B cell (primary cell): ENCODE data around the gene SNTG2.

ENCODE experiments used
- EZH2 ChIP-seq: IDR thresholded peaks from 2 replicates; pipeline ENCODE4 v1.6.1; 2012; ENCODE audit warnings: borderline replicate concordance, low read depth, mild to moderate bottlenecking, moderate library complexity, low read length; ENCODE audit not compliant: insufficient read depth, poor library complexity, severe bottlenecking
- TF ChIP-seq, protein P1 (sequence below): fragments of 200-600 bp; IDR thresholded peaks from one replicate; pipeline ENCODE4 v1.8.0; 2022; ENCODE audit warnings: antibody characterized with exemption, mild to moderate bottlenecking

DNA sequence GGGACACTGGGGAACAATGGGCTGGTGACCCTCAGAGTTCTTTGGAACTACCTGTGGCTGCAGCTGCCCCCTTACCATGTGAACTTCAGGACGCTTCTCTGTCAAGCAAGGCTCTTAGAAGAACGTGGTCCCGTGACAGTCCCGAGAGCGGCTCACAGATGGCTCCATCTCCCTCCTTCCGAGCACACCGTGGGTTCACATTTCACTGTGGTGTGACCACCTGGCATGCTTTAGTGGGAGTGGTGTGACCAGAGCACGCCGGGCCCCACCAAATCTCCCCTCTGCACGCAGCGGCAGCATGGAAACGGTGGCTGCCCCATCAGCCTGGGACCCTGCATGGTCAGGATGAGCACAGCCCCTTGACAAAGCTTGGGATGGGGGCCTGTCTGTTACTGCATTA lies 452.9 kb downstream of the SNTG2 start:
- TF ChIP-seq, protein P1, sequence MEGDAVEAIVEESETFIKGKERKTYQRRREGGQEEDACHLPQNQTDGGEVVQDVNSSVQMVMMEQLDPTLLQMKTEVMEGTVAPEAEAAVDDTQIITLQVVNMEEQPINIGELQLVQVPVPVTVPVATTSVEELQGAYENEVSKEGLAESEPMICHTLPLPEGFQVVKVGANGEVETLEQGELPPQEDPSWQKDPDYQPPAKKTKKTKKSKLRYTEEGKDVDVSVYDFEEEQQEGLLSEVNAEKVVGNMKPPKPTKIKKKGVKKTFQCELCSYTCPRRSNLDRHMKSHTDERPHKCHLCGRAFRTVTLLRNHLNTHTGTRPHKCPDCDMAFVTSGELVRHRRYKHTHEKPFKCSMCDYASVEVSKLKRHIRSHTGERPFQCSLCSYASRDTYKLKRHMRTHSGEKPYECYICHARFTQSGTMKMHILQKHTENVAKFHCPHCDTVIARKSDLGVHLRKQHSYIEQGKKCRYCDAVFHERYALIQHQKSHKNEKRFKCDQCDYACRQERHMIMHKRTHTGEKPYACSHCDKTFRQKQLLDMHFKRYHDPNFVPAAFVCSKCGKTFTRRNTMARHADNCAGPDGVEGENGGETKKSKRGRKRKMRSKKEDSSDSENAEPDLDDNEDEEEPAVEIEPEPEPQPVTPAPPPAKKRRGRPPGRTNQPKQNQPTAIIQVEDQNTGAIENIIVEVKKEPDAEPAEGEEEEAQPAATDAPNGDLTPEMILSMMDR: no peak
- no peak for TF ChIP-seq EZH2
